Neutrophil (primary cell): ENCODE measurements around the gene SLC34A1.
A peak's percentile ranks its signal among the peaks of the same experiment; 100 is the strongest.
"Not testable (repeated sequence)": the region's sequence is repeated elsewhere in the genome, so short reads cannot be mapped to it uniquely, and the experiment has no call there.

Experiments used
- H3K27ac ChIP-seq: fragments of 200-600 bp; sonication (generic); 2 replicates; pipeline ENCODE4 v1.5.1; 2016; ENCODE audit warnings: mild to moderate bottlenecking, moderate library complexity
- H3K27me3 ChIP-seq: fragments of 200-600 bp; sonication (generic); 2 replicates; pipeline ENCODE4 v1.6.0; 2016; ENCODE audit warnings: mild to moderate bottlenecking
- H3K36me3 ChIP-seq: fragments of 200-600 bp; sonication (generic); 2 replicates; pipeline ENCODE4 v1.5.1; 2017
- H3K4me1 ChIP-seq, 2 experiments: fragments of 200-600 bp in 1 of 2; sonication (generic) in 1 of 2; 1 replicate in 1 of 2; 2 replicates in 1 of 2; pipeline versions ENCODE4 v1.5.1 to v1.6.1; 2013 to 2016; ENCODE audit warnings: low read depth in 1 of 2, low read length in 1 of 2, mild to moderate bottlenecking in 1 of 2, moderate library complexity in 1 of 2; ENCODE audit not compliant: control insufficient read depth in 1 of 2, insufficient read depth in 1 of 2
- H3K4me3 ChIP-seq, 2 experiments: fragments of 200-600 bp in 1 of 2; sonication (generic) in 1 of 2; 1 replicate in 1 of 2; 2 replicates in 1 of 2; pipeline ENCODE4 v1.5.1; 2013 to 2016; ENCODE audit warnings: low read depth in 1 of 2, low read length in 1 of 2, mild to moderate bottlenecking in 1 of 2, moderate library complexity in 1 of 2
- H3K9me3 ChIP-seq: fragments of 200-600 bp; sonication (generic); 2 replicates; pipeline ENCODE4 v1.5.1; 2016
- TF ChIP-seq, protein P1 (sequence below): fragments of 200-600 bp; sonication (generic); IDR thresholded peaks from 2 replicates; pipeline ENCODE4 v1.5.1; 2016; ENCODE audit warnings: antibody characterized with exemption

The SLC34A1 gene

DNA sequence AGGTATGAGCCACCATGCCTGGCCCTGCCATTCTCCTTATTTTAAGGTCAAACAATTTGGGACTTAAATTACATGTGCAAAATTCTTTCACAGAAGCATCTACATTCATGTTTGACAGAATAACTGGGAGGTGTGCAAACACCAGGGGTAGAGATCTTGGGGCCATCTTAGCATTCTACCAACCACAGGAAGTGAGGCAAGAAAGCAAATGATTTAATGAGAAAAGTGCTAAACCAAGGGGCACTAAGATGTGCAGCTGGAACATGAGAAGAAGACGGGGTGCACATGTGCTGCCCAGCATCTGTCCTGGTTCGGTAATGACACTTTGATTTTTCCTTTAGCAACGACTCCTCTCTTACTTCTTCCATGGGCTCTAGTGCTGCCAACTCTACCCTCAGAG, 26.3 kb downstream of the SLC34A1 start:
- Histone ChIP-seq H3K27ac (no peak overlapping the region), H3K9me3 (no peaks in the 10 kb centered on the region), H3K4me1 (peaks cover 41 to 51% of the 10 kb centered on the region in 2 experiments), H3K4me3 (no peak overlapping the region), H3K27me3 (no peaks in the 10 kb centered on the region), H3K36me3 (no peaks in the 10 kb centered on the region)
- TF ChIP-seq, protein P1, sequence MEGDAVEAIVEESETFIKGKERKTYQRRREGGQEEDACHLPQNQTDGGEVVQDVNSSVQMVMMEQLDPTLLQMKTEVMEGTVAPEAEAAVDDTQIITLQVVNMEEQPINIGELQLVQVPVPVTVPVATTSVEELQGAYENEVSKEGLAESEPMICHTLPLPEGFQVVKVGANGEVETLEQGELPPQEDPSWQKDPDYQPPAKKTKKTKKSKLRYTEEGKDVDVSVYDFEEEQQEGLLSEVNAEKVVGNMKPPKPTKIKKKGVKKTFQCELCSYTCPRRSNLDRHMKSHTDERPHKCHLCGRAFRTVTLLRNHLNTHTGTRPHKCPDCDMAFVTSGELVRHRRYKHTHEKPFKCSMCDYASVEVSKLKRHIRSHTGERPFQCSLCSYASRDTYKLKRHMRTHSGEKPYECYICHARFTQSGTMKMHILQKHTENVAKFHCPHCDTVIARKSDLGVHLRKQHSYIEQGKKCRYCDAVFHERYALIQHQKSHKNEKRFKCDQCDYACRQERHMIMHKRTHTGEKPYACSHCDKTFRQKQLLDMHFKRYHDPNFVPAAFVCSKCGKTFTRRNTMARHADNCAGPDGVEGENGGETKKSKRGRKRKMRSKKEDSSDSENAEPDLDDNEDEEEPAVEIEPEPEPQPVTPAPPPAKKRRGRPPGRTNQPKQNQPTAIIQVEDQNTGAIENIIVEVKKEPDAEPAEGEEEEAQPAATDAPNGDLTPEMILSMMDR = no peak

- H3K27me3 ChIP-seq = no peaks in the 10 kb centered on the region
- H3K36me3 ChIP-seq = no peaks in the 10 kb centered on the region
- H3K9me3 ChIP-seq = no peaks in the 10 kb centered on the region
- peaks cover 48 to 59% of the 10 kb centered on the region in 2 experiments for H3K4me1 ChIP-seq
- peak overlapping the region; percentile 46 for H3K27ac ChIP-seq
- H3K4me3 ChIP-seq = no peak overlapping the region
- TF ChIP-seq, protein P1 = no peak
Measured at GRCh38 chr5:177412603-177413233, 28.5 kb downstream of the SLC34A1 start.

DNA sequence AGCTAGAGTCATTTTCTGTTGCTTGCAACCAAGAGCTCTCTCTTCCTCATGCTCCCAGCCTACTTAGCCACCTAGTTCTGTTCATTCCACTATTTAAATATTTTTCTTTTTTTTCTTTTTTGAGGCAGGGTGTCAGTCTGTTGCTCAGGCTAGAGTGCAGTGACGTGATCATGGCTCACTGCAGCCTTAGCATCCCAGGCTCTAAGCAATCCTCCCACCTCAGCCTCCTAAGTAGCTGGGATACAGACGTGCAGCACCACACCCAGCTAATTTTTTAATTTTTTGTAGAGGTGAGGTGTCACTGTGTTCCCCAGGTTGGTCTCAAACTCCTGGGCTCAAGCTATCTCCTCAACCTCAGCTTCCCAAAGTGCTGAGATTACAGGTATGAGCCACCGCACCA, 30.2 kb downstream of the SLC34A1 start:
- Histone ChIP-seq H3K27me3 (no peaks in the 10 kb centered on the region), H3K9me3 (no peaks in the 10 kb centered on the region), H3K4me1 (peaks cover 64 to 68% of the 10 kb centered on the region in 2 experiments), H3K27ac (no peak overlapping the region), H3K4me3 (no peak overlapping the region), H3K36me3 (no peaks in the 10 kb centered on the region)
- TF ChIP-seq, protein P1 = no peak

DNA sequence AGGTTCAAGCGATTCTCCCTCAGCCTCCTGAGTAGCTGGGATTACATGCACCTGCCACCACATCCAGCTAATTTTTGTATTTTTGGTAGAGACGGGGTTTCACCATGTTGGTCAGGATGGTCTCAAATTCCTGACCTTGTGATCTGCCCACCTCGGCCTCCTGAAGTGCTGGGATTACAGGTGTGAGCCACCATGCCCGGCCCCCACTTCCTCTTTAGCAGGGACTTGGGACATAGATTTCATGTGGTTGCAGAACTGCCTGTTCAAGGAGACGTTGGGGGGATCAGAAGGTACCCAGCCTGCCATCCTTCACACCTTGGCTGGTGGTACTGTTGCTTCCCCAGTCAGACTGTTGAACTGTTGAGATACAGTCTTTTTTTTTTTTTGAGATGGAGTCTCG, 32.8 kb downstream of the SLC34A1 start:
- not testable (repeated sequence) for H3K27me3 ChIP-seq, H3K36me3 ChIP-seq, H3K9me3 ChIP-seq
- Histone ChIP-seq H3K27ac (peak overlapping the region; percentile 87), H3K4me3 (peak overlapping the region in 1 of 2 experiments; percentile 18), H3K4me1 (peaks cover 73 to 76% of the 10 kb centered on the region in 2 experiments)

GRCh38 chr5:177419046-177419445, 34.8 kb downstream of the SLC34A1 start:
- H3K27ac ChIP-seq = peak overlapping the region; percentile 77
- no peak overlapping the region for H3K4me3 ChIP-seq
- H3K9me3 ChIP-seq = no peaks in the 10 kb centered on the region
- peaks cover 66 to 69% of the 10 kb centered on the region in 2 experiments for H3K4me1 ChIP-seq
- H3K36me3 ChIP-seq = no peaks in the 10 kb centered on the region
- TF ChIP-seq, protein P1 = no peak
- H3K27me3 ChIP-seq = no peaks in the 10 kb centered on the region

- Histone ChIP-seq H3K4me1 (peaks cover 67 to 75% of the 10 kb centered on the region in 2 experiments), H3K27ac (peak overlapping the region; percentile 5)
- not testable (repeated sequence) for H3K36me3 ChIP-seq, H3K4me3 ChIP-seq, H3K27me3 ChIP-seq, H3K9me3 ChIP-seq
Measured at GRCh38 chr5:177420472-177420871, 36.2 kb downstream of the SLC34A1 start.
